GM12892 (cell line): ENCODE results near the gene LCOR.

Experiments used
- POLR2A ChIP-seq: IDR thresholded peaks from 2 replicates; pipeline ENCODE4 v1.6.1; 2011; ENCODE audit warnings: low read depth, low read length, control low read depth
- POLR2AphosphoS5 ChIP-seq: IDR thresholded peaks from 2 replicates; pipeline ENCODE4 v1.6.1; 2011; ENCODE audit warnings: low read depth, low read length, control low read depth

GRCh38 chr10:96999987-97000386 is 167.9 kb downstream of the LCOR start:
- TF ChIP-seq POLR2A = no peak
- TF ChIP-seq POLR2AphosphoS5 = no peak
